ENCODE results near the gene IL10RB. TPM values are rescaled to one million over a fixed set of nuclear protein-coding genes. Genes with fewer than 3 reads are reported as not detected.

Gene IL10RB
- total RNA-seq, 1 donor from 2014 or later, result 6.8 TPM

DNA sequence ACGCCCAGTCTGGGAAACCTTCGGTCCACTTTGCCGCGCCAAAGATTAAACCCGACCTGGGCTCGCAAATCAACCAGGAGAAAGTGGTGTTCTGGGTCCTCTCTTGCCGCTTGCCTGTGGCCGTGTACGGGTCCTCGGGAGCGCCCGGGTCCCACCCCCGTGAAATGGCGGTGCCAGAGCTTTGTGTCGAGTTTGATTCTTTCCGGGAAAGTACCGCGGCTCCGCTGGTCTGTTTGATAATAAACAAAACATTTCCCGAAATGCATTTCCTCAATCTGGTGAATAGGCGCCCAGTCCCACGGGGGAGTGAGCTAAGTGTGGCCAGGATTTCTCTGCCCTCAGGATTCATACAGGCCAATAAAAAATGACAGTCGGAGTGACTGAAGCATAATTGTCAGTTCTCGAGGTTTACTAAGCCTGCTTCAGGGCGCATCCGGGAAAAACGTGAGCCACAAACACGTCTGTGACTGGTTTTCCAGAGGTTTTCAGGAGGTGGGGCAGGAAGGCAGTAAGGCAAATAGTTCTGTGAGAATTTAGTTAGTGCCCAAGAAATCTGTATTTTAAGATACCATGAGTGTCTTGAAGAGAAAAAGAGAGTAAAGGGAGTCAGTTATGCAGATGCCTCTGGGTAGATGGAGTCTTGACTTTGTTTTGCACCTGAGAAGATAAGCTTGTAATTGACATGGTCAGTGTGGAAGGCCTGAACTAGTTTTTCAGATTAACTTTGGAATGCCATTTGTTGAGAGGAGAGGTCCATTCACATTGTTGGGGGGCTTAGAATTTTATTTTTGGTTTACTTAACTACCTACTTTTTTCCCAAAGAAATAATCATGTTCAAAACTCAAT lies 59.3 kb downstream of the IL10RB start:
- peak overlapping the region; percentile 78 for H3K4me3 ChIP-seq
- no peaks in the 10 kb centered on the region for H3K36me3 ChIP-seq
- peak; percentile 76 for DNase-seq
- peaks cover 55% of the 10 kb centered on the region for H3K4me1 ChIP-seq
- no peaks in the 10 kb centered on the region for H3K27me3 ChIP-seq (ENCODE audit: low read depth)
- H3K9me3 ChIP-seq (replicated peaks), result no peaks in the 10 kb centered on the region
- no peak for TF ChIP-seq CTCF (IDR thresholded peaks at IDR 0.05; ENCODE audit: borderline replicate concordance)
- intact Hi-C loops (cut with micrococcal nuclease), result loop anchor here (2.0 kb wide), 1 partner anchor 23 kb away; no protein-coding TSS in a partner anchor
- H3K27ac ChIP-seq (replicated peaks), result peak overlapping the region; percentile 96

GRCh38 chr21:33327326-33327725 lies 61.2 kb downstream of the IL10RB start:
- Histone ChIP-seq H3K36me3 (peaks cover 14% of the 10 kb centered on the region), H3K9me3 (replicated peaks) (peaks cover 4% of the 10 kb centered on the region), H3K4me3 (no peak overlapping the region), H3K4me1 (peaks cover 68% of the 10 kb centered on the region), H3K27ac (replicated peaks) (no peak overlapping the region), H3K27me3 (ENCODE audit: low read depth) (no peaks in the 10 kb centered on the region)
- intact Hi-C loops (cut with micrococcal nuclease), result loop anchor here (2.0 kb wide), 1 partner anchor 21 kb away; no protein-coding TSS in a partner anchor
- TF ChIP-seq CTCF (IDR thresholded peaks at IDR 0.05; ENCODE audit: borderline replicate concordance), result no peak
- no peak for DNase-seq

GRCh38 chr21:33327792-33328433 lies 61.7 kb downstream of the IL10RB start:
- Histone ChIP-seq H3K9me3 (replicated peaks) (peaks cover 10% of the 10 kb centered on the region), H3K27me3 (ENCODE audit: low read depth) (no peaks in the 10 kb centered on the region), H3K4me1 (peaks cover 68% of the 10 kb centered on the region), H3K27ac (replicated peaks) (no peak overlapping the region), H3K36me3 (peaks cover 14% of the 10 kb centered on the region), H3K4me3 (no peak overlapping the region)
- intact Hi-C loops (cut with micrococcal nuclease), result loop anchor here (2.0 kb wide), 1 partner anchor 21 kb away; no protein-coding TSS in a partner anchor
- no peak for TF ChIP-seq CTCF (IDR thresholded peaks at IDR 0.05; ENCODE audit: borderline replicate concordance)
- DNase-seq, result no peak

DNA sequence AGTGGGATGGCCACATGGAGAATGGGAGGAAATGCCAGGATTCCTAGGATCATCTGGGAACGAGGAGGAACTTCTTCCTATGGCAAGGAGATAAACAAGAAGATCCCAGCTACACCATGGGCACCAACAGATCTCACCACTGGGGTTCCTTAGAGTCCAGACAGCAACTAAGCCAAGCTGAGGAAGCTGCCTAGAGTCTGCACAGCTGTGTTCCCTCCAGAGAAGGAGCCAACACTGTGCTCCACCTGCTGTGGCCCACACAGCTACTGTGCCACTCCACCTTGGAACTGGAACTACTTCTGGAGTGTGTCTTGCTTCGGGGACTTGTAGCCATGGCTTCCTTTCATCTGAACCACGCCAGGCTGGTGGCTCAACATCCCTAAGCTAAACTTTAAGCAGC lies 64.6 kb downstream of the IL10RB start:
- H3K27ac ChIP-seq (replicated peaks), result no peak overlapping the region
- intact Hi-C loops (cut with micrococcal nuclease), result no loop called here

More for the DNA sequence above, 64.6 kb downstream of the IL10RB start:
- Histone ChIP-seq H3K9me3 (replicated peaks) (peaks cover 20% of the 10 kb centered on the region), H3K36me3 (peaks cover 18% of the 10 kb centered on the region), H3K27me3 (ENCODE audit: low read depth) (no peaks in the 10 kb centered on the region), H3K4me3 (no peak overlapping the region), H3K4me1 (peaks cover 62% of the 10 kb centered on the region)
- DNase-seq, result no peak
- TF ChIP-seq CTCF (IDR thresholded peaks at IDR 0.05; ENCODE audit: borderline replicate concordance), result no peak

Data from left ventricle myocardium inferior (tissue), 1 donor.